Suppressor macrophage treated with lipopolysaccharide for 1 hour (primary cell): ENCODE results near the gene ATF4.
A peak's percentile ranks its signal among the peaks of the same experiment; 100 is the strongest.
"Not testable (repeated sequence)": the region's sequence is repeated elsewhere in the genome, so short reads cannot be mapped to it uniquely, and the experiment has no call there.

Experiments
- DNase-seq, 3 donors: peaks; one replicate each; pipeline ENCODE4 v3.0.0-alpha.2; 2020 to 2022

The ATF4 gene

GRCh38 chr22:39512026-39512425 is 8.3 kb upstream of the ATF4 start:
- no peak for DNase-seq

GRCh38 chr22:39513791-39514190 is 6.6 kb upstream of the ATF4 start:
- DNase-seq: no peak

GRCh38 chr22:39514373-39514973 is 5.9 kb upstream of the ATF4 start:
- DNase-seq: peak; percentile 72 to 85 (median 82)

GRCh38 chr22:39515266-39516050 is 4.9 kb upstream of the ATF4 start:
- no peak for DNase-seq

- no peak for DNase-seq
Observed at GRCh38 chr22:39517470-39517869, 2.9 kb upstream of the ATF4 start.

- peak; percentile 36 to 52 (median 41) for DNase-seq
Observed at GRCh38 chr22:39518144-39518786, 2.1 kb upstream of the ATF4 start.

GRCh38 chr22:39518996-39519680 is 1.2 kb upstream of the ATF4 start:
- peak in 1 of 3 donors; percentile 44 for DNase-seq

GRCh38 chr22:39519681-39520225 is 609 bp upstream of the ATF4 start:
- peak; percentile 99 to 100 (median 99) for DNase-seq

- DNase-seq: peak in 2 of 3 donors; percentile 89 to 92
Observed at GRCh38 chr22:39521106-39521885, 934 bp downstream of the ATF4 start.

- not testable (repeated sequence) for DNase-seq
Observed at GRCh38 chr22:39522091-39522490, 1.7 kb downstream of the ATF4 start.

GRCh38 chr22:39522567-39523300 is 2.4 kb downstream of the ATF4 start:
- DNase-seq: peak in 2 of 3 donors; percentile 15 to 28

GRCh38 chr22:39524089-39524752 is 3.9 kb downstream of the ATF4 start:
- DNase-seq: no peak

GRCh38 chr22:39524753-39525657 is 4.6 kb downstream of the ATF4 start:
- no peak for DNase-seq

GRCh38 chr22:39525658-39525975 is 5.3 kb downstream of the ATF4 start:
- DNase-seq: no peak

GRCh38 chr22:39526736-39527171 is 6.4 kb downstream of the ATF4 start:
- DNase-seq: peak in 2 of 3 donors; percentile 40 to 44

- DNase-seq: no peak
Observed at GRCh38 chr22:39527481-39527961, 7.2 kb downstream of the ATF4 start.

GRCh38 chr22:39528080-39528661 is 7.8 kb downstream of the ATF4 start:
- no peak for DNase-seq

- DNase-seq: peak; percentile 93 to 96 (median 96)
Observed at GRCh38 chr22:39528681-39529486, 8.5 kb downstream of the ATF4 start.
